Erythroblast (primary cell): ENCODE data around the gene CD3D.
"Not testable (repeated sequence)": the region's sequence is repeated elsewhere in the genome, so short reads cannot be mapped to it uniquely, and the experiment has no call there.

Source experiments
- DNase-seq, 2 experiments: peaks; one replicate each; lab custom pipeline; 2025; lab: John Stamatoyannopoulos, UW
- GATA1 ChIP-seq: IDR thresholded peaks from 2 replicates; pipeline ENCODE4 v1.6.1; 2011; ENCODE audit warnings: low read depth, mild to moderate bottlenecking, control low read depth, low read length, moderate library complexity
- POLR2A ChIP-seq: IDR thresholded peaks from 2 replicates; pipeline ENCODE4 v1.6.1; 2011; ENCODE audit warnings: mild to moderate bottlenecking, low read length

The CD3D gene

GRCh38 chr11:118321386-118322082, 21.0 kb downstream of the CD3D start:
- no peak for DNase-seq
- TF ChIP-seq GATA1 (no peak), POLR2A (no peak)

- DNase-seq: no peak
- TF ChIP-seq GATA1: no peak
- TF ChIP-seq POLR2A: no peak
These were observed 22.0 kb downstream of the CD3D start for GRCh38 chr11:118320515-118320914.

- no peak for DNase-seq
- TF ChIP-seq POLR2A (no peak), GATA1 (no peak)
These were observed 23.2 kb downstream of the CD3D start for GRCh38 chr11:118319337-118319707.

- TF ChIP-seq GATA1: no peak
- DNase-seq: no peak
These were observed 23.7 kb downstream of the CD3D start for GRCh38 chr11:118318581-118319336.

GRCh38 chr11:118318124-118318523, 24.4 kb downstream of the CD3D start:
- no peak for TF ChIP-seq GATA1
- TF ChIP-seq POLR2A: no peak
- no peak for DNase-seq

- no peak for DNase-seq
- TF ChIP-seq POLR2A (no peak), GATA1 (no peak)
These were observed 27.5 kb downstream of the CD3D start for GRCh38 chr11:118314988-118315411.

- TF ChIP-seq GATA1 (no peak), POLR2A (no peak)
- no peak for DNase-seq
These were observed 29.3 kb downstream of the CD3D start for GRCh38 chr11:118313242-118313641.

GRCh38 chr11:118312328-118312727, 30.2 kb downstream of the CD3D start:
- DNase-seq: no peak
- TF ChIP-seq GATA1 (no peak), POLR2A (no peak)

GRCh38 chr11:118311518-118311917, 31.0 kb downstream of the CD3D start:
- TF ChIP-seq POLR2A (no peak), GATA1 (no peak)
- no peak for DNase-seq

- TF ChIP-seq GATA1: no peak
- no peak for TF ChIP-seq POLR2A
These were observed 31.6 kb downstream of the CD3D start for GRCh38 chr11:118310781-118311485.

GRCh38 chr11:118310271-118310670, 32.2 kb downstream of the CD3D start:
- DNase-seq: no peak
- TF ChIP-seq GATA1: no peak
- no peak for TF ChIP-seq POLR2A

More at GRCh38 chr11:118310781-118311485, 31.6 kb downstream of the CD3D start:
- no peak for DNase-seq

- not testable (repeated sequence) for DNase-seq
These were observed 33.4 kb downstream of the CD3D start for GRCh38 chr11:118308995-118309528.

- no peak for DNase-seq
- no peak for TF ChIP-seq GATA1
- TF ChIP-seq POLR2A: no peak
These were observed 35.9 kb downstream of the CD3D start for GRCh38 chr11:118306556-118306955.

GRCh38 chr11:118305726-118306125, 36.8 kb downstream of the CD3D start:
- DNase-seq: no peak
- TF ChIP-seq POLR2A (no peak), GATA1 (no peak)
